Motor neuron (in vitro differentiated cells): Measurements from ENCODE around the gene CTNNAL1. TPM values are rescaled to one million over a fixed set of nuclear protein-coding genes. Genes with fewer than 3 reads are reported as not detected.

Experiments used
- ATAC-seq, 8 experiments: fragments of 200-7000 bp; cut with Tn5 transposase; replicated peaks in 6 of 8; 2 replicates each; pipeline ENCODE4 v1.8.0; 2021; ENCODE audit warnings: mild to moderate bottlenecking in 8 of 8, moderate library complexity in 8 of 8
- H3K27ac ChIP-seq, 2 donors: fragments of 250-450 bp; sonication (Bioruptor Pico); 2 replicates each; pipeline ENCODE4 v1.9.0; 2021; ENCODE audit warnings: antibody characterized with exemption in 2 of 2, mild to moderate bottlenecking in 2 of 2, moderate library complexity in 1 of 2
- H3K4me1 ChIP-seq, 2 donors: fragments of 250-450 bp; sonication (Bioruptor Pico); replicated peaks in 1 of 2; 2 replicates each; pipeline ENCODE4 v1.6.1; 2021; ENCODE audit warnings: antibody characterized with exemption in 2 of 2, mild to moderate bottlenecking in 2 of 2, moderate library complexity in 1 of 2
- H3K4me3 ChIP-seq, 5 donors: fragments of 250-450 bp; sonication (Bioruptor Pico); 2 replicates each; pipeline ENCODE4 v1.9.0; 2021; ENCODE audit warnings: antibody characterized with exemption in 5 of 5, mild to moderate bottlenecking in 5 of 5, moderate library complexity in 4 of 5
- WGBS, 10 experiments: fragments of 450-650 bp; shearing (Covaris generic); methylation state at CpG; one replicate each; pipeline ENCODE4 v1.0.0; 2022; 5-methylcytosine and 5-hydroxymethylcytosine counted together
- in situ Hi-C, 9 experiments: fragments of 400-800 bp; cut with MboI; loops; one replicate each; pipeline ENCODE4 v1.15.0; 2021; ENCODE audit warnings: low sequenced_read_pairs in 9 of 9, low pct_unique_long_range_greater_than_20kb in 2 of 9; ENCODE audit not compliant: unreplicated experiment in 9 of 9
- total RNA-seq, 8 experiments: library from RNA; unstranded; fragments of 300-600 nt; gene quantifications; 2 replicates each; pipeline versions ENCODE4 v1.2.3 to v1.2.4, GENCODE V29; 2022

The CTNNAL1 gene
- total RNA-seq, 8 experiments from 2014 or later: 16.3 to 34.7 (median 19.5) TPM

DNA sequence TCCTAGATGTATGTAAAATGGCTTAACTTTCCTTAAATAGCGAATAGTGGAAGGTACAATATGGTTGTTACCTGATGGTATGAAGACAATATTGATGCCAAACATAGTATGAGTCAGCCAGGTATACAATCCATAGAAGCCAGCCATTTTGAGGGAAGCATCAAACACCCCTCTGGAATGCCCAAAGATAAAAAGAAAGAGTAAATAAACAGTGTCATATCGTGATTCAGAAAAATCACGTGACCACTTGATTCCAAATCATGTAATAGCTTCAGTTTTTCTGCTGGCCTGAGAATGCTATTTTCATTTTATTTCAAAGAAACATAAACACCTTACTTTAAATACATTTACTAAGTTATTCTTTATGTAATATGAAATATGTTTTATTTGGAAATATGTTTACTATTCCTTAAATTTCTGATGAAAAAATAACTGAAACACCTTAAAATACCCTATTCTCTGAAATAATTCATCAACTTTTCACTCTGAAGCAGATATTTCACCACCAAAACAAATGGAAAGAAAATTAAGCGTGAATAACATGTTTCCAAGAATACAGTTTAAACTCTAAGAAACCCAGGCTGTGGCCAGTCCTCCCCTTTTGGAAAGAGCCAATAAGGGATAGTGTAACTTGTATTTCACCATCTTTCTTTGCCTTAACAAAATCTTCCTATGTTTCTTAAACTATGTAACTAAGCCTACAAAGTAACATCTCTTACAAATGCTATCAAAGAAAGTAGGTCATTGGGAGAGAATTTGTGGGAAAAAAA lies 24.8 kb upstream of the CTNNAL1 start:
- in situ Hi-C loops: no loop called here
- Histone ChIP-seq H3K4me3 (no peak overlapping the region), H3K27ac (no peak overlapping the region), H3K4me1 (no peaks in the 10 kb centered on the region)
- ATAC-seq: no peak
- 74 to 100% (median 89%) methylated on average over 2 to 4 of the region's 4 CpGs for whole genome bisulfite sequencing, 10 experiments

DNA sequence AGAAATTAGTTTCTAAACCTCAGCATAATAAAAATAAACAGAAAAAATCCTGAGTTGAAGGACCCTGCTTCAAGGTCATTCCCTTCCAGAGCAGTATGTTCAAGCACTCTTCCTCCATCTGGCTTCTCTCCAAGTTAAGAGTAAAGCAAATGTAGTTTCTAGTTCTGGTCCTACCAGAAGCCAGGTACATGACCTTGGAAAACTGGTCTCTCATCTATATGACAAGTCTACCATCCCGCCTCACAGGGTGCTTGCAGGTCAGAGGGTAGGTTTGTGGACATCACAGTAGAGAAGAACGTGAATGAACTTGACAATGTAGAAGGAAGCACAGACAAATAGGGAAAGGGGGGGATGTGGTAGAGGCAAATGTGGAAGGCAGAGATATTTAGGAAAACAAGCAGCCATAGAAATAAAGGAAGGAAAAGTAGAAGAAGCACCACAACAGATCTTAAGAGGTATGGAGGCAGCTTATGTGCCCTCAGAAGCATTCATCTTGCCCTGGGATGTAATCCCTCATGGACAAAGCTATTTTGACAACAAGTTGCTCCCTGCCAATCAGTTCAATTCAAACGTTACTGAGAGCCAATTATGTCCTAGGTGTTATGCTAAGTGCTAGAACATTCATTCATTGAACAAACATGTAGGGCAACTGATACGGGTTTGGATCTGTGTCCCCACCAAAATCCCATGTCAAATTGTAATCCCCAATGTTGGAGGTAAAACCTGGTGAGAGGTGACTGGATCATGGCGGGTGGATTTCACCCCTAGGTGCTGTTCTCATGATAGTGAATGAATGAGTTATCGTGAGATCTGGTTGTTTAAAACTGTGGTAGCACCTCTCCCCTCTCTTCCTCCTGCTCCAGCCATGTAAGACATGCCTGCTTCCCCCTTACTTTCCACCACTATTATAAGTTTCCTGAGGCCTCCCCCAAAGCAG lies 23.7 kb upstream of the CTNNAL1 start:
- in situ Hi-C loops: no loop called here
- no peak for ATAC-seq
- WGBS, 10 experiments: 71 to 97% (median 86%) methylated on average over 2 to 6 of the region's 6 CpGs; no CpG with 5 or more reads in 2 of the 10 experiments
- Histone ChIP-seq H3K27ac (no peak overlapping the region), H3K4me3 (no peak overlapping the region), H3K4me1 (no peaks in the 10 kb centered on the region)

DNA sequence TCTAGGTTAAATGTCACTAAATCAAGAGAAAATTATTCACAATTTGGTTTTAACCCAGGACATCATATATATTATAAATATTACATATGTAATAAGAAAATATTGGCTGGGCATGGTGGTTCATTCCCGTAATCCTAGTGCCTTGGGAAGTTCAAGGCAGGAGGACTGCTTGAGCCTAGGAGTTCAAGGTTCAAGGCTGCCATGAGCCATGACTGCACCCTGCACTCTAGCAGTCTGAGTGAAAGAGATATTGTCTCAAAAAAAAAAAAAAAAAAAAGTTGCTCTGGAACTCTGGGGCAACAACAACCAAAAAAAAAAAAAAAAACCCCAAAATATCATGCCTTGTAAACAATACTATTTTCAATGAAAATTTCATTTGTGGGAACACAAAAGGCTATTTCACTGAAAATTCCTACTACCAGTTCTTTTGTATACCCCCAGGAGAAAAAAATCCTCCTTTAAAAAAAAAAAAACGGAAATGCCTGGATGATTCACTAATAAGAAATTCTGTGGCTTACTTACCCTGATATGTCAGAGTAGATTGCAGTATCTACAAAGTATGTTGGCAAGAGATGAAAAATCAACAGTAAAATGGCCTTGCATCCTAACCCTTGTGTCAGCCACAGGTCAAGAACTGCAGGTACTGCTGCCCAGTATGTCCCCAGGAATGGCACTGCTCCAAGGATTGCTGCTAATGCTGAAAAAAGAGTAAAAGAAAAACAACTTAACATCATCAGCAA lies 22.6 kb upstream of the CTNNAL1 start:
- no peak overlapping the region for H3K27ac ChIP-seq
- 43 to 100% (median 88%) methylated on average over 1 to 2 of the region's 2 CpGs; no CpG with 5 or more reads in 1 of the 10 experiments for WGBS, 10 experiments
- no peak overlapping the region for H3K4me3 ChIP-seq
- H3K4me1 ChIP-seq: no peaks in the 10 kb centered on the region
- in situ Hi-C loops: no loop called here
- peak in 2 of 8 experiments; percentile 69 to 75 for ATAC-seq

DNA sequence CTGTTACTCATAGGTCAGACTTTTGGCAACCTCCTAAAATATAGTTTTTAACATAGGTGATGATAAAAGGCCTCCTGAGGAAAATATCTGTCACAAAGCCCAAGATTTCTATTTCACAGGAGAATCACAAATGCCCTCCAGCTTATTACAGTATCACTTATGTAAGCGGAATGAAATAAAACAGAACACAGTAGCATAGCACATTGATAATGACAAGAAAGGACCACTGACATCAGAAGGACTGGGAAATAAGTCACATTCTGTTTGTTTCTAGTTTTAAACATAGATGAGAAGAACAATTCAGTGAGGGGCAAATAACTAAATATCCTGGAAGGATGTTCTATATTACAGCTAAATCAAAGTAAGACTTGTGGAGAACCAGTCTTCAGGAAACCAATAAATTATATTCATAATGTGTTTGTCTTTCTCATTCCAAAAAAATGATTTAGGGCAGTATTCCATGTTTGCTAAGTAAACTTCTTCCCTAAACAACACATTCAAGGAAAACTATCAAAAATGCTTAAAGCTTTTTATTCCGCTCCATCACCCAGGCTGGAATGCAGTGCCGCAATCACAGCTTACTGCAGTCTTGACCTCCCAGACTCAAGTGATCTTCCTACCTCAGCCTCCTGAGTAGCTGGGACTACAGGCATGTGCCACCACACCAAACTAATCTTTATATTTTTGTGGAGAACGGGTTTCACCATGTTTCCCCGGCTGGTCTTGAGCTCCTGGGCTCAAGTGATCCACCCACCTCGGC lies 20.8 kb upstream of the CTNNAL1 start:
- Histone ChIP-seq H3K27ac (no peak overlapping the region), H3K4me1 (no peaks in the 10 kb centered on the region), H3K4me3 (no peak overlapping the region)
- in situ Hi-C loops: no loop called here
- no peak for ATAC-seq
- 93 to 100% (median 95%) methylated on average over 2 to 6 of the region's 6 CpGs; no CpG with 5 or more reads in 1 of the 10 experiments for WGBS, 10 experiments

DNA sequence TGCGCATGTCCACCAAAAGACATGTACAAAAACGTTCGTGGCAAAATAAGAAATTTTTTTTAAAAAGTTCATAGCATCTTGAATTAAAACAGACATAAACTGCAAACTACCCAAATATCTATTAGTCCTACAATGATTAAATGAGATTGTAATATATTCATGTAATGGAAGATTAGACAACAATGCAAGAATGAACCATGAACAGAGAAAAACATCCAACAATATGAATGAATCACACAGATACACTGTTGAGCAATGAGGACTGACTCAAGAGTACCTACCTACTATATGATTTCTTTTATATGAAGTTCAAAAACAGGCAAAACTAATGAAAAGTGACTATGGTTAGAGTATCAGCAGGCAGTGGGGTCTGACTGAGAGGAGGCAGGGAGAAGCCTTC lies 17.9 kb upstream of the CTNNAL1 start:
- Histone ChIP-seq H3K27ac (no peak overlapping the region), H3K4me3 (no peak overlapping the region), H3K4me1 (no peaks in the 10 kb centered on the region)
- ATAC-seq: no peak
- 73 to 100% (median 96%) methylated on average over 2 to 3 of the region's 3 CpGs; no CpG with 5 or more reads in 2 of the 10 experiments for WGBS, 10 experiments
- in situ Hi-C loops: no loop called here

DNA sequence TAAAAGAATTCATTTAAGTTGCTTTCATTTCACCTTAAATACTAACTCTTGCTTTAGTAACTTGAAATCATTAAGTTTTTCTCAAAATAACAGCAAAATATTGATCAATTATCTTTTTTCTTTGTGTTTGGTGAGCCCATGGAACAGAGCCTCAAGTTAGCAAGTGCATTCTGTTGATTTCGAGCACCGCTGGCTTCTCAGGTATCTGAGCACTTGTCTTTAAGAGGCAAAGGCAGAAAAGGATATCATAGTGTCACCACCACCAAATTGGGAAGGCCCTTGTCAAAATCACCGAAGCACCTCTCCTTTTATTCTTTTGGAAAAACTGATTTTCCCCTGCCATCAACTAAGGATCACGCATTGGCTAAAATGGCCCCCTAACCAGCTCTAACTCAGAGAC lies 17.1 kb upstream of the CTNNAL1 start:
- no peak for ATAC-seq
- no peak overlapping the region for H3K4me3 ChIP-seq
- in situ Hi-C loops: no loop called here
- no peaks in the 10 kb centered on the region for H3K4me1 ChIP-seq
- WGBS, 10 experiments: 90 to 100% (median 100%) methylated on average over 1 to 4 of the region's 4 CpGs
- no peak overlapping the region for H3K27ac ChIP-seq

DNA sequence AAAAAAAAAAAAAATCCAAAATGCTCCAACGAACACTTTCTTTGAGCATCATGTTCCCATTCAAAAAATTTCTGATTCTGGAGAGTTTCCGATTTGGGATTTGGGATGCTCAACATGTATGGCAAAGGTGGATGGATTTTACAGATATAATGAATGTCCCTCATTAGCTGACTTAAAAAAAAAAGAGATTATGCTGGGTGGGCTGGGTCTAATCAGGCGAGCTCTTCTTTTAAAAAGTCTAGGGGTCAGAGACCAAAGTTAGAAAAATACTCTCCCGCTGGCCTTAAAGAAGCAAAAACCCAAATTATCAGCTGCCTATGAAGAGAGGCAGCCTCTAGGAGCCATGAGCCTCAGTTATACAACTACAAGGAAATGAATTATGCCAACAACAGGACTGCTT lies 15.2 kb upstream of the CTNNAL1 start:
- in situ Hi-C loops: no loop called here
- no peak overlapping the region for H3K27ac ChIP-seq
- no peak for ATAC-seq
- WGBS, 10 experiments: 85 to 100% (median 100%) methylated on average over 1 to 4 of the region's 4 CpGs; no CpG with 5 or more reads in 1 of the 10 experiments
- H3K4me1 ChIP-seq: no peaks in the 10 kb centered on the region
- H3K4me3 ChIP-seq: no peak overlapping the region

DNA sequence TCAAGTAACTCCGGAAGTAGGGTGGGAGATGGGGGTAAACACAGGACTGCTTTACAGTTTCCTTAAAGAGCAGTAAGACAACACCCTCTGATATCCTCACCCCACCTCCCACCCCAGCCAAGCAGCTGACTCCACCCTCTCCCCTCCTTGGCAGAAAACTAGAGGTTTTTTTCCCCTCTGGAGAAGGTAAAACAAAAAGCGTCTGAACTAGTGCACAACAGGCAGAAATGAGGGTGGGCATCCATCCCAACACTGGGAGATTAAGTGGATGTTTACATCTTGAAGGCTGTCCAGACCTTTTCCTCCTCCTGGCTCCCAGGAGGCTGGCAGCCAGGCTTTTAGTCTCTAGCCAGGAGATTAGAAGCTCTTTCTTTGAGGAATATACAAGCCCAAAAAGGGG lies 13.9 kb upstream of the CTNNAL1 start:
- in situ Hi-C loops: no loop called here
- 80 to 100% (median 88%) methylated on average over 1 to 2 of the region's 2 CpGs; no CpG with 5 or more reads in 7 of the 10 experiments for WGBS, 10 experiments
- Histone ChIP-seq H3K27ac (no peak overlapping the region), H3K4me3 (no peak overlapping the region), H3K4me1 (no peaks in the 10 kb centered on the region)
- no peak for ATAC-seq

DNA sequence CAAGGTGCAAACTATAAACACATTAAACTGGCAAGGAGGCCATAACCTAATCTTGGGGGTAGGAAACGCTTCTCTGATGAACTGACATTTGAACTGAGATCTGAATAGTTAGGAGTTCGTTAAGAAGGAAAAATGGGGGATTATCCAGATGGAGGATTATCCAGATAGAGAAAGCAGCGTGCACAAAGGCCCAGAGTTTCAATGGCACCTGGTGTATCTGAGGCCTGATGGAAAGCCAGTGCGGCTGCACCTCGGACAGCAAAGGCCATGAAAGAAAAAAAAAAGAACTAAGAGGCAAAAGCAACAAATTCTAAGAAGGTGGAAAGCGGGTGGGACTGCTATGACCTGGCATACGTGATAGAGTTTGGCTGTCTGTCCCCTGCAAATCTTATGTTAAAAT lies 13.0 kb upstream of the CTNNAL1 start:
- peaks cover 0 to 1% of the 10 kb centered on the region in 2 donors for H3K4me1 ChIP-seq
- H3K27ac ChIP-seq: no peak overlapping the region
- in situ Hi-C loops: no loop called here
- 90 to 98% (median 92%) methylated on average over 3 to 7 of the region's 7 CpGs; no CpG with 5 or more reads in 1 of the 10 experiments for WGBS, 10 experiments
- H3K4me3 ChIP-seq: no peak overlapping the region
- ATAC-seq: no peak

DNA sequence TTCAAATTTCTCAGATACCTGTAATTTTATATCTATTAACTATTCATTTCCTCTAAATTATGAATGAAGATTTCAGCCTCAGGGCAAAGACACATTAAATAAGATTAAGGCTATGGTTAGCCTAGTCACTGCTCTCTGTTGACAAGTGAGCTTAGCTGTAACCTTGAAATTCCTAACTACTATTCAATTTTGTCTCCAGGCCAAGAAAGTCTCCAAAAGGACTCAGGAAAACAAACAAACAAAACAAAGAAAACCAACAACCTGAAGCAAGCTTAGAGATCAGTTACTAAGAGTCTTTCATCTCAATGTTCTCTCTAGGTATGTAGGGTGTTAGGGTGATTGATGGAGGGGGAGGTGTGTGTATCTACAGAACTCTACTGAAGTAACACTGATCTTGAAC lies 9.6 kb upstream of the CTNNAL1 start:
- in situ Hi-C loops: no loop called here
- ATAC-seq: peak in 1 of 8 experiments; percentile 59
- Histone ChIP-seq H3K27ac (no peak overlapping the region), H3K4me1 (peaks cover 0 to 6% of the 10 kb centered on the region in 2 donors), H3K4me3 (no peak overlapping the region)

DNA sequence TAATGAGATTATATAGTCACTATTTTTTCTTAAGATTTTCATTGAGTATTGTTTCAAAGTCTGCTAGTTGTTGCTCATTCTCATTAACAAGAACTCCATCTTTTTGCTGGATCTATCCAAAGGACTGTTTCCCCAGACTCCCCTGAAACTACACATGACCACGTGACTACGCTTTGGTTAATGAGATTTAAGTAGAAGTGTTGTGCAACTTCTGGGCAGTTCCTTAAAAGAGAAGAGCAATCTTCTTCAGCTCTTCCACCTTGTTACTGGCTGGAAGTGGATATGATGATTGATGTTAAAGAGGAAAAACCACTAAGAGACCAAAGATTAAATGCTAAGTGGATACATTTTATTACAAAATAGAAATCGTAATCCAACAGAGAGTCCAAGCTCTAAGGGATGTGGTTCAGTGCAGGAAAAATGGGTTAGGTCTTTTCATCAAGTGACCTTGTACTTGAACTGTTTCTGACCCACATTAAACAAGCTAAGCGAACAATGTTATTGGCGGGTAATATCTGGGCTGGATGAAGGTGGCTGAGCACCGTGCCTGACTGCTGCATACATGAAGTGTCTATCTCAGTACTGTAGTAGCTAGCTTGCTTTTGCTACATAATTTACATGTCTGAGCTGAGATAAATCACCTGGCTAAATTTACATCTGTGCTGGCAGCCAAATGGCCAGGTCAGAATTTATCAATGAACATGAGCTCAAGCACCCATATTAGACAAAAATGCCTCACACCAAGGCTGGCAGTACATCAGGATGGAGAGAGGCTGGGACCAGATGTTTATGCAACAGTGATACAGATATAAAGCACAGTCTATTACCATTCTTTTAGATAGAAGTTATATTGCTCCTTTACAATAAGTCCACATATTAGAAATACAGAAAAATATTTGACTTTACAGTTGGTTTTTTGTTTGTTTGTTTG lies 7.5 kb upstream of the CTNNAL1 start:
- Histone ChIP-seq H3K4me3 (no peak overlapping the region), H3K4me1 (peaks cover 0 to 6% of the 10 kb centered on the region in 2 donors), H3K27ac (no peak overlapping the region)
- WGBS, 10 experiments: 82 to 100% (median 96%) methylated on average over 1 to 6 of the region's 6 CpGs
- peak in 2 of 8 experiments; percentile 28 to 55 for ATAC-seq
- in situ Hi-C loops: no loop called here
